GM10266 (cell line): ENCODE data around the gene DDHD1.

Experiments
- DNase-seq: peaks from one replicate; pipeline ENCODE4 v3.0.0; 2012; ENCODE audit errors: extremely low spot score
- TF ChIP-seq, protein P1 (sequence below): IDR thresholded peaks from 2 replicates; pipeline ENCODE4 v1.5.1; 2012; ENCODE audit warnings: mild to moderate bottlenecking, low read depth; ENCODE audit not compliant: control insufficient read depth, insufficient read depth; ENCODE audit errors: missing control alignments

DDHD1 gene

DNA sequence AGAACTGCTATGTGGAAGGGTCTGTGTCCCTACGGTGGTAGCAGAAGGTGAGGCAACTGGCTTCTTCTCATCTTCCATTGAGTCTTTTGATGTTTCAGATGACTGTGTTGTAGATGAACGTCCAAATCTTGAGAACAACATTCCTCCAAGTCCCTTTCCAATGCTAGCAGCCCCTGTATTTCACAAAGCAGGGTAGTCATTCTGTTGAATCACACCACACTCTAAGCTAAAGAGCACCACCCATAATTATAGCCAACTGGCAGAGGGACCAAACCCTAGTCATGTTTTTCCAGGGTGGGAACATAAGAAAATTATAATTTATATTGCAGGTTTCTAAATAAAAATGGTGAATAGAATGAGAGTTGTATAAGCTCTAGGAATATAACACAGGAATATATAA, 98.7 kb downstream of the DDHD1 start:
- no peak for DNase-seq
- TF ChIP-seq, protein P1, sequence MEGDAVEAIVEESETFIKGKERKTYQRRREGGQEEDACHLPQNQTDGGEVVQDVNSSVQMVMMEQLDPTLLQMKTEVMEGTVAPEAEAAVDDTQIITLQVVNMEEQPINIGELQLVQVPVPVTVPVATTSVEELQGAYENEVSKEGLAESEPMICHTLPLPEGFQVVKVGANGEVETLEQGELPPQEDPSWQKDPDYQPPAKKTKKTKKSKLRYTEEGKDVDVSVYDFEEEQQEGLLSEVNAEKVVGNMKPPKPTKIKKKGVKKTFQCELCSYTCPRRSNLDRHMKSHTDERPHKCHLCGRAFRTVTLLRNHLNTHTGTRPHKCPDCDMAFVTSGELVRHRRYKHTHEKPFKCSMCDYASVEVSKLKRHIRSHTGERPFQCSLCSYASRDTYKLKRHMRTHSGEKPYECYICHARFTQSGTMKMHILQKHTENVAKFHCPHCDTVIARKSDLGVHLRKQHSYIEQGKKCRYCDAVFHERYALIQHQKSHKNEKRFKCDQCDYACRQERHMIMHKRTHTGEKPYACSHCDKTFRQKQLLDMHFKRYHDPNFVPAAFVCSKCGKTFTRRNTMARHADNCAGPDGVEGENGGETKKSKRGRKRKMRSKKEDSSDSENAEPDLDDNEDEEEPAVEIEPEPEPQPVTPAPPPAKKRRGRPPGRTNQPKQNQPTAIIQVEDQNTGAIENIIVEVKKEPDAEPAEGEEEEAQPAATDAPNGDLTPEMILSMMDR, result no peak

DNA sequence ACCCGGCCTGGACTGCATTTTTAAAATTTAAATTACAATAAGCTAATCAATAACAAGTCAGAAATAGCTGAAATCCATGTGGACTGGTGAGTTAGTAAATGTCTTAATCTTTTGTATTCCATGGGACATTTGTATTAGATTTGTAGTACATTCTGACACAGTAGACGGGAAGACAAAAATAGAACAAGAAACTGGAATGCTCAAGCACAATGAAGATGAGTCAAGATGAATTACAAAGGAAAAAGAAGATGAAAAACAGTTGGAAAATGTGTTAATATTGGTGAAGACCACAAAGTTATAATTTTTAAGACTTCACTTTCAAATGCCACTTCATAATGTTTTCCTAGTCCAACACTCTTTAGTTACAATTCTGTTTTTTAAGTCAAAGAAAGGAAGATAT, 104.5 kb downstream of the DDHD1 start:
- no peak for DNase-seq
- TF ChIP-seq, protein P1, result no peak

DNA sequence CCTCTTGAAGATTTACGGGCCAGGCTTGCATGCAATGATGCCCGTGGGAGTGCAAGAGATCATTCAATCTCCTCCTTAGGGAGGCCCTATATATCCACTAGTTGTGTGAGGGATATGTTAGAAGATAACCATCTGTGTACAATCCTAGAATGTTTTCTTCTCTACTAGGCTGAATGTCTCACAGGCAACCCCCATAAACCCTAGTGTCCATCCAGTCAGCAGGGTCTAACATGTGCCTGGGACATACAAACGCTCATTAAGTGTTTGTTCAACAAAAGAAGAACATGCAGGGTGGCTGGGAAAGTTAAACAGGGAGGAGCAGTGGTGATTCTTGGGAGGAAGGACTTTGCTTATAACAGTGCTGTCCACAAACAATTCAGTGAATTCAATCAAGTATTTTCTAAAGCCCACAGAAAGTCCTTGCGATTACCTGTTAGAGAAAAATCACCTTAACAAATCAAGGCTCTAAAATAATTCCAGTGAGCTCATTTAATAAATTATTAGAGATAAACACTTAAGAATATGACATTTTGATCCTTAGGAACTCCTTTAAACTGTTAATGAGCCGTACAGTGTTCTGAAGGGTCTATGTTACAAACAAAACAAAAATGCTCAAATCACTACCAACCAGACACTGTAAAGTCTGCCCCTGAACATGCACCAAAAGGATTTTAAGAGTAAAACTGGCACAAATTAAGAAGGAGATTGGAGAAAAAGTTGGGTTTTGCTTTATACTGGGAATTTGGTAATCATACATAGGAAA, 105.6 kb downstream of the DDHD1 start:
- DNase-seq, result no peak

DNA sequence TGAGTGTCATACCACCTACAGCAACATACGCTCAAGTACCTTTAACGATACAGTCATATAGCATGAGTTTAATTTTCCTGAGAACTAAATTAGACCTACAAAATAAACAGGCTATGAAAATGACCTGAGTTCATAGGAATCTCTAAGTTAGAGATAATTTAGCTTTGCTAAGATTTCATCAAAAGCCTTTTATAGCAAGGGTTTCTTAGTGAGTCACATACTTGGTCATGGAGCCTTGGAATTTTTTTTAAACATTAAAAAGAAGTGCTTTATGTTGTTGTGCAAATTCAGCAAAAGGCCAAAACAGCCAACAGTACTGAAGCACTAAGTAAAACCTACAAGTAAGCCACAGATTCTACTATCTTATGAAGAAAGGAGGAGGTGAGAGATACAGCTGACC, 108.6 kb downstream of the DDHD1 start:
- TF ChIP-seq, protein P1, result no peak
- no peak for DNase-seq

More for the DNA sequence above, 105.6 kb downstream of the DDHD1 start:
- TF ChIP-seq, protein P1, result no peak

DNA sequence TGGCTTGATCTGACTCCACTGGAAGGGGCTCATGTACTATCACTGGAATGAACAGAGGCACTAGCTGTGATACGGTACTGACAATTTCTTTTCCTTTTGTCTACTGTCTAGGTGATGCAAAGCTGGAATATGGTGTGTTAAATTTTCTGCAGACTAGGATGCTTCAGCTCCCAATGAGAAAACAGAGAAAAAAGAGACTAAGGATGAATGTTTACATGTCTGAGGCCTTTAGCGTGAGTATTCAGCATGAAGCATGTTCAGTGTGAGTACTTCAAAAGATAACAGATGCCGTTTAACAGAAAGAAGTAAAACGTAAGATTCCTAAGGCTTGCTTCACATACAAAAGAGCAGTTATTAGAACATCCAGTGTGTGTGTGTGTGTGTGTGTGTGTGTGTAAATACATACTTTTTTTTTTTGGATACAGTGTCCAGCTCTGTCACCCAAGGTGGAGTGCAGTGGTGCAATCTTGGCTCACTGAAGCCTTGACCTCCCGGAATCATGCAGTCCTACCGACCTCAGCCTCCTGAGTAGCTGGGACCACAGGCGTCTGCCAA, 110.0 kb downstream of the DDHD1 start:
- no peak for DNase-seq
- TF ChIP-seq, protein P1, result no peak

DNA sequence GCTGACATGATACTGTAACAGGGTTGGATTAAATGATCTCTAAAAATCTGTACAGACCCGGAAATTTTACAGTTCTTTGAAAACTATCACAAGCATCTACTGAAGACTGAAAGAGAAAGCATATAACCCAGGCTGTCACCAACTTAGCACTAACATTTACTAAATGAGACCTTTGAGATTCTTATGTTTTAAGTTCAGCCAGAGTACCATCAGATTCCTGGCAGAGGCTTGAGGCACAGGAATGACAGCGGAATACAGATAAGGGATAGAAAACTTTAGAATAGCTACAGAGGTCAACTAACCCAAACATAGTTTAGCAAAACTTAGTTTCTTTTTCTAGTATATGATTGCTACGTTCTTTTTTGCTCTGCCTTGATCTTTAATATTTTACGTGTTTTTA, 110.6 kb downstream of the DDHD1 start:
- DNase-seq, result no peak
- TF ChIP-seq, protein P1, result no peak

DNA sequence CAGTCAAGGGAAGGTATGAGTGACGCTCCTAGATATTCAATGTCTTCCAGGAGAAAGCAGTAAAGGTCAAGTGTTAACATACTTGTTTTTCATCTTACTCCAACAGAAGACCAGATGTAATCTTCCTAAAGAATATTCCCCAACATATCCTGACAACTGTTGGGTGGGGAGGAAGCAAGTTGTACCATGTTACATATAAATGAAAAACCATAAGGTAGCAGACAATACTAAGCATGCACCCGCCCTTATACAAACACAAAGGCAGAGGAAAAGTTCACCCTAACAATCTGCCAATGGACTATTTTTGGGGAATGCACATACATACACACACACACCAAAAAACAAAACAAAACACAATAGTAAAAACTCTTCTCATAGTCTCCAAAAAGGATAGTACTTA, 112.1 kb downstream of the DDHD1 start:
- TF ChIP-seq, protein P1, result no peak
- no peak for DNase-seq
